IPS DF 6.9 (cell line): Measurements from ENCODE around the gene SH3BGRL3.

ENCODE experiments used
- DNase-seq: peaks from one replicate; pipeline ENCODE4 v3.0.0-alpha.2; 2013; ENCODE audit warnings: low read depth, low spot score
- H3K27ac ChIP-seq: one replicate; pipeline ENCODE4 v1.5.1; 2013; ENCODE audit warnings: low read length, control low read depth
- H3K27me3 ChIP-seq: 2 replicates; pipeline ENCODE4 v1.6.1; 2013; ENCODE audit warnings: mild to moderate bottlenecking, low read length; ENCODE audit not compliant: control insufficient read depth, insufficient read depth
- H3K36me3 ChIP-seq: 2 replicates; pipeline ENCODE4 v1.6.1; 2013; ENCODE audit warnings: low read length; ENCODE audit not compliant: control insufficient read depth, insufficient read depth
- H3K4me1 ChIP-seq: 2 replicates; pipeline ENCODE4 v1.6.1; 2013; ENCODE audit warnings: low read length; ENCODE audit not compliant: control insufficient read depth, insufficient read depth
- H3K4me3 ChIP-seq: 2 replicates; pipeline ENCODE4 v1.5.1; 2013; ENCODE audit warnings: mild to moderate bottlenecking, low read length
- H3K9me3 ChIP-seq: 2 replicates; pipeline ENCODE4 v1.6.1; 2013; ENCODE audit warnings: low read length, inconsistent platforms; ENCODE audit not compliant: control insufficient read depth, insufficient read depth
- WGBS: extraction: QIAGEN DNeasy Blood & Tissue Kit; methylation state at CpG from one replicate; pipeline ENCODE4 v1.1.7; 2013; ENCODE audit warnings: mixed read lengths, missing lambda C conversion rate; ENCODE audit not compliant: insufficient read length, insufficient coverage; 5-methylcytosine and 5-hydroxymethylcytosine counted together

Gene SH3BGRL3

GRCh38 chr1:26330276-26330675, 50.4 kb downstream of the SH3BGRL3 start:
- no peak overlapping the region for H3K4me3 ChIP-seq
- H3K9me3 ChIP-seq: no peaks in the 10 kb centered on the region
- H3K4me1 ChIP-seq: no peaks in the 10 kb centered on the region
- no peak for DNase-seq
- peaks cover 5% of the 10 kb centered on the region for H3K36me3 ChIP-seq
- no CpG with 5 or more reads among the region's 5 CpGs for WGBS
- no peaks in the 10 kb centered on the region for H3K27me3 ChIP-seq
- H3K27ac ChIP-seq: no peak overlapping the region
